B cell (primary cell): ENCODE measurements around the gene PALLD. TPM values are rescaled to one million over a fixed set of nuclear protein-coding genes. Genes with fewer than 3 reads are reported as not detected.

Source experiments
- ATAC-seq: fragments of 200-7000 bp; cut with Tn5 transposase; one replicate; pipeline ENCODE4 v1.10.0; 2021; ENCODE audit warnings: low read depth, mild to moderate bottlenecking, moderate number of reproducible peaks, moderate library complexity
- CTCF ChIA-PET: fragments of 350-600 bp; sonication (Branson Sonifier 250); formaldehyde crosslinking; loops from one replicate; lab custom pipeline; 2021; ENCODE audit warnings: antibody characterized with exemption, inconsistent platforms; lab: Charles Lee
- POLR2A ChIA-PET: fragments of 350-600 bp; sonication (Branson Sonifier 250); formaldehyde crosslinking; loops from one replicate; lab custom pipeline; 2021; ENCODE audit warnings: antibody characterized with exemption; lab: Charles Lee
- DNase-seq: peaks from one replicate; pipeline ENCODE4 v3.0.0; 2013
- H2AFZ ChIP-seq: 2 replicates; pipeline ENCODE4 v1.6.1; 2012; ENCODE audit warnings: mild to moderate bottlenecking, low read depth, low read length; ENCODE audit not compliant: insufficient read depth, poor library complexity, severe bottlenecking
- H3K27ac ChIP-seq, 2 donors: 1 replicate in 1 of 2; 2 replicates in 1 of 2; pipeline ENCODE4 v1.5.1; 2012 to 2013; ENCODE audit warnings: low read length in 2 of 2, mild to moderate bottlenecking in 2 of 2, moderate library complexity in 1 of 2
- H3K27me3 ChIP-seq, 4 experiments: fragments of 200-600 bp in 1 of 4; sonication (generic) in 1 of 4; replicated peaks in 1 of 4; 1 replicate in 2 of 4; 2 replicates in 2 of 4; pipeline versions ENCODE4 v1.6.1 to v1.7.0; 2013 to 2016; ENCODE audit warnings: low read length in 3 of 4, mild to moderate bottlenecking in 2 of 4, mixed read lengths in 1 of 4, moderate library complexity in 1 of 4; ENCODE audit not compliant: insufficient read depth in 4 of 4, control insufficient read depth in 3 of 4; ENCODE audit errors: control extremely low read depth in 1 of 4
- H3K36me3 ChIP-seq, 2 experiments: replicated peaks in 1 of 2; 1 replicate in 1 of 2; 2 replicates in 1 of 2; pipeline versions ENCODE4 v1.6.1 to v1.7.1; 2013; ENCODE audit warnings: low read length in 1 of 2; ENCODE audit not compliant: insufficient read depth in 2 of 2, control insufficient read depth in 1 of 2; ENCODE audit errors: control extremely low read depth in 1 of 2, extremely low read depth in 1 of 2
- H3K4me1 ChIP-seq, 2 donors: fragments of 200-600 bp in 1 of 2; sonication (generic) in 1 of 2; 1 replicate in 1 of 2; 2 replicates in 1 of 2; pipeline versions ENCODE4 v1.5.1 to v1.6.1; 2013 to 2017; ENCODE audit warnings: low read length in 2 of 2; ENCODE audit not compliant: control insufficient read depth in 2 of 2, insufficient read depth in 2 of 2
- H3K4me2 ChIP-seq: replicated peaks from 2 replicates; pipeline ENCODE3; 2012; ENCODE audit warnings: mild to moderate bottlenecking, low read depth, low read length; ENCODE audit not compliant: poor library complexity, severe bottlenecking
- H3K4me3 ChIP-seq, 5 experiments: fragments of 200-600 bp in 1 of 5; sonication (generic) in 1 of 5; 1 replicate in 3 of 5; 2 replicates in 2 of 5; pipeline versions ENCODE4 v1.5.1 to v1.7.0; 2011 to 2016; ENCODE audit warnings: low read length in 4 of 5, mild to moderate bottlenecking in 4 of 5, low read depth in 2 of 5, control low read depth in 1 of 5, moderate library complexity in 1 of 5; ENCODE audit not compliant: insufficient read depth in 1 of 5; ENCODE audit errors: control extremely low read depth in 1 of 5, extremely low read depth in 1 of 5
- H3K79me2 ChIP-seq: fragments of 200-600 bp; sonication (generic); one replicate; pipeline ENCODE4 v1.6.0; 2016; ENCODE audit warnings: low read length; ENCODE audit not compliant: control insufficient read depth, insufficient read depth
- H3K9ac ChIP-seq: fragments of 200-600 bp; sonication (generic); 2 replicates; pipeline ENCODE4 v1.6.1; 2017; ENCODE audit warnings: mild to moderate bottlenecking, low read length, moderate library complexity
- H3K9me3 ChIP-seq, 3 donors: one replicate each; pipeline versions ENCODE4 v1.6.1 to v1.7.1; 2013; ENCODE audit warnings: low read length in 2 of 3; ENCODE audit not compliant: control insufficient read depth in 2 of 3, insufficient read depth in 1 of 3; ENCODE audit errors: control extremely low read depth in 1 of 3
- H4K20me1 ChIP-seq: 2 replicates; pipeline ENCODE4 v1.6.0; 2012; ENCODE audit warnings: mild to moderate bottlenecking, low read length; ENCODE audit not compliant: insufficient read depth, control insufficient read depth, poor library complexity, severe bottlenecking
- H3K27ac Mint-ChIP-seq: one replicate; pipeline ENCODE4 v1.8.0; 2021; ENCODE audit warnings: mixed read lengths
- H3K27me3 Mint-ChIP-seq: one replicate; pipeline ENCODE4 v1.8.0; 2021; ENCODE audit warnings: mixed read lengths
- H3K4me1 Mint-ChIP-seq: one replicate; pipeline ENCODE4 v1.8.0; 2021; ENCODE audit warnings: mixed read lengths
- H3K4me3 Mint-ChIP-seq: one replicate; pipeline ENCODE4 v1.8.0; 2021; ENCODE audit warnings: mixed read lengths
- H3K9me3 Mint-ChIP-seq: one replicate; pipeline ENCODE4 v1.8.0; 2022; ENCODE audit warnings: mixed read lengths; ENCODE audit not compliant: insufficient read depth
- EZH2 ChIP-seq: IDR thresholded peaks from 2 replicates; pipeline ENCODE4 v1.6.1; 2012; ENCODE audit warnings: borderline replicate concordance, low read depth, mild to moderate bottlenecking, moderate library complexity, low read length; ENCODE audit not compliant: insufficient read depth, poor library complexity, severe bottlenecking
- WGBS: methylation state at CpG from one replicate; pipeline ENCODE4 v1.1.5; 2013; ENCODE audit warnings: missing lambda C conversion rate; ENCODE audit not compliant: insufficient coverage; 5-methylcytosine and 5-hydroxymethylcytosine counted together
- intact Hi-C: fragments of 100-400 bp; cut with micrococcal nuclease; formaldehyde crosslinking; loops from one replicate; pipeline ENCODE4 v1.10.0; 2022
- polyA plus RNA-seq: library from polyadenylated mRNA; depleted of rRNA; stranded (reverse); fragments of >200 nt; gene quantifications from 2 replicates; pipeline ENCODE4 v1.2.3, GENCODE V29; 2012
- total RNA-seq, 2 donors: library from RNA; stranded (reverse); fragments of 120-200 nt in 1 of 2; gene quantifications; 1 replicate in 1 of 2; 2 replicates in 1 of 2; pipeline versions ENCODE4 v1.2.3 to v1.2.4, GENCODE V29; 2013 to 2022
- TF ChIP-seq, protein P1 (sequence below): fragments of 200-600 bp; IDR thresholded peaks from one replicate; pipeline ENCODE4 v1.8.0; 2022; ENCODE audit warnings: antibody characterized with exemption, mild to moderate bottlenecking

Gene PALLD
- total and polyA plus RNA-seq, 2 donors (not counting 1 experiment from before 2014, with no cell fraction given) = 0.63 to 0.71 TPM

GRCh38 chr4:168766604-168767316 lies 269.9 kb downstream of the PALLD start:
- H3K4me1 Mint-ChIP-seq = no peaks in the 10 kb centered on the region
- ChIA-PET POLR2A (no interaction called here), CTCF (no interaction called here)
- no peak for TF ChIP-seq EZH2
- TF ChIP-seq, protein P1, sequence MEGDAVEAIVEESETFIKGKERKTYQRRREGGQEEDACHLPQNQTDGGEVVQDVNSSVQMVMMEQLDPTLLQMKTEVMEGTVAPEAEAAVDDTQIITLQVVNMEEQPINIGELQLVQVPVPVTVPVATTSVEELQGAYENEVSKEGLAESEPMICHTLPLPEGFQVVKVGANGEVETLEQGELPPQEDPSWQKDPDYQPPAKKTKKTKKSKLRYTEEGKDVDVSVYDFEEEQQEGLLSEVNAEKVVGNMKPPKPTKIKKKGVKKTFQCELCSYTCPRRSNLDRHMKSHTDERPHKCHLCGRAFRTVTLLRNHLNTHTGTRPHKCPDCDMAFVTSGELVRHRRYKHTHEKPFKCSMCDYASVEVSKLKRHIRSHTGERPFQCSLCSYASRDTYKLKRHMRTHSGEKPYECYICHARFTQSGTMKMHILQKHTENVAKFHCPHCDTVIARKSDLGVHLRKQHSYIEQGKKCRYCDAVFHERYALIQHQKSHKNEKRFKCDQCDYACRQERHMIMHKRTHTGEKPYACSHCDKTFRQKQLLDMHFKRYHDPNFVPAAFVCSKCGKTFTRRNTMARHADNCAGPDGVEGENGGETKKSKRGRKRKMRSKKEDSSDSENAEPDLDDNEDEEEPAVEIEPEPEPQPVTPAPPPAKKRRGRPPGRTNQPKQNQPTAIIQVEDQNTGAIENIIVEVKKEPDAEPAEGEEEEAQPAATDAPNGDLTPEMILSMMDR = no peak
- H2AFZ ChIP-seq = no peak overlapping the region
- intact Hi-C loops = no loop called here
- H3K4me2 ChIP-seq = no peak overlapping the region
- no peaks in the 10 kb centered on the region for H3K9me3 Mint-ChIP-seq
- no peaks in the 10 kb centered on the region for H3K9me3 ChIP-seq
- peaks cover 10% of the 10 kb centered on the region for H3K27me3 Mint-ChIP-seq
- ATAC-seq = no peak
- no peaks in the 10 kb centered on the region for H3K79me2 ChIP-seq
- H4K20me1 ChIP-seq = no peaks in the 10 kb centered on the region
- peaks cover 0 to under 1% (median 0%) of the 10 kb centered on the region in 4 experiments for H3K27me3 ChIP-seq
- H3K4me3 Mint-ChIP-seq = no peak overlapping the region
- H3K27ac ChIP-seq = no peak overlapping the region
- no peaks in the 10 kb centered on the region for H3K4me1 ChIP-seq
- no peak overlapping the region for H3K9ac ChIP-seq
- 94% methylated on average over 7 of the region's 8 CpGs for WGBS
- no peak for DNase-seq
- no peaks in the 10 kb centered on the region for H3K36me3 ChIP-seq
- H3K27ac Mint-ChIP-seq = no peak overlapping the region
- no peak overlapping the region for H3K4me3 ChIP-seq

- no peak for ATAC-seq
- Mint-ChIP-seq H3K27me3 (peaks cover 10% of the 10 kb centered on the region), H3K4me1 (no peaks in the 10 kb centered on the region), H3K4me3 (no peak overlapping the region), H3K27ac (no peak overlapping the region), H3K9me3 (no peaks in the 10 kb centered on the region)
- intact Hi-C loops = no loop called here
- no peaks in the 10 kb centered on the region for H4K20me1 ChIP-seq
- H3K27ac ChIP-seq = no peak overlapping the region
- H2AFZ ChIP-seq = no peak overlapping the region
- POLR2A ChIA-PET = no interaction called here
- WGBS = 97% methylated on average over 4 of the region's 4 CpGs
- H3K79me2 ChIP-seq = no peaks in the 10 kb centered on the region
- no peaks in the 10 kb centered on the region for H3K9me3 ChIP-seq
- no peak overlapping the region for H3K4me2 ChIP-seq
- CTCF ChIA-PET = no interaction called here
- H3K9ac ChIP-seq = no peak overlapping the region
- DNase-seq = no peak
- H3K4me3 ChIP-seq = no peak overlapping the region
- H3K36me3 ChIP-seq = no peaks in the 10 kb centered on the region
- H3K27me3 ChIP-seq = peaks cover 0 to 4% (median 0%) of the 10 kb centered on the region in 4 experiments
- TF ChIP-seq, protein P1 = no peak
- no peak for TF ChIP-seq EZH2
- H3K4me1 ChIP-seq = no peaks in the 10 kb centered on the region
Measured at GRCh38 chr4:168769416-168769815, 272.6 kb downstream of the PALLD start.
